ENCODE measurements around the gene SDK1.
"Not testable (repeated sequence)": the region's sequence is repeated elsewhere in the genome, so short reads cannot be mapped to it uniquely, and the experiment has no call there.

SDK1 gene

DNA sequence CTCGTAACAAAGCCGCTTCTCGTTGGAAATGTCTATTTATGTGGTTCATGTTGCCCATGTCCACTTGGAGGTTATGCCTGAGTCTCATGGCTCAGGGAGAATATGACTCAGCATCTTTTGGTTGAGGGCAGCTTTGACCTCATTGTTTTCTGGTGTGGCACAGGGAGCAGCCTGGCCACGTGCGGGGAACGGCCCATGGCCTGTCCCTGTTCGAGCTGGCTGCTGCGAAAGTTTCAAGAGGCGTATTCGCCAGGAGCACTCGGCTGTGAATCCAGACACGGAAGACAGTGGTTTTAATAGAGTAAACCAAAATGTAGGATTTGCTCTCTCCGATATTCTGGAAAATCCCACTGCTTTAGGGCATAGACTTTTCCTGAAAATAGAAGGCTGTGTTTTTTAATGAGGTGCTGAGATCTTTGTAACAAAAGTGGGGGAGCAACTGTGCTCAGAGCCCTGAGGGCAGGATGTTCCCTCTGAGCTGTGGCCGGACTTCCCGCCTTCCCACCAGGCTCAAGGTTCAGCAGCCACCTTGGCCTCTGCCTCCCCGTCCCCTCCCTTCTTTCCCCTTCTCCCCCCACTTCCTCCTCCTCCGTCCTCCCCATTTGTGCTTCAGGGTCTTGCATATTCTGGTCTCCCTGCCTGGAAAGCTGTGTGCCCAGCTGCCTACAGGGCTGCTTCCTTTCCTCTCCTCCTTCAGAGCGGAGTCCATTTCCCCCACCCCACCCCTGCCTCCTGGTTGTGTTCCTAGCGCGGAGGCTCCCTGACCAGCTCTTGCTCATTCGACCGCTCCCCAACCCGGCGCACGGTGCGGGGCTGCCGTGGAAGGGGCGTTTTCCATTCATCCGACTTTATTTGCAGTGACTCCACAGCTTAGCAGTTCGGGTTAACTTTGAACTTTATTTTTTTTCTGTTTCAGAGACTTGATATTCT, 642.0 kb downstream of the SDK1 start:
- DNase-seq, result no peak

DNA sequence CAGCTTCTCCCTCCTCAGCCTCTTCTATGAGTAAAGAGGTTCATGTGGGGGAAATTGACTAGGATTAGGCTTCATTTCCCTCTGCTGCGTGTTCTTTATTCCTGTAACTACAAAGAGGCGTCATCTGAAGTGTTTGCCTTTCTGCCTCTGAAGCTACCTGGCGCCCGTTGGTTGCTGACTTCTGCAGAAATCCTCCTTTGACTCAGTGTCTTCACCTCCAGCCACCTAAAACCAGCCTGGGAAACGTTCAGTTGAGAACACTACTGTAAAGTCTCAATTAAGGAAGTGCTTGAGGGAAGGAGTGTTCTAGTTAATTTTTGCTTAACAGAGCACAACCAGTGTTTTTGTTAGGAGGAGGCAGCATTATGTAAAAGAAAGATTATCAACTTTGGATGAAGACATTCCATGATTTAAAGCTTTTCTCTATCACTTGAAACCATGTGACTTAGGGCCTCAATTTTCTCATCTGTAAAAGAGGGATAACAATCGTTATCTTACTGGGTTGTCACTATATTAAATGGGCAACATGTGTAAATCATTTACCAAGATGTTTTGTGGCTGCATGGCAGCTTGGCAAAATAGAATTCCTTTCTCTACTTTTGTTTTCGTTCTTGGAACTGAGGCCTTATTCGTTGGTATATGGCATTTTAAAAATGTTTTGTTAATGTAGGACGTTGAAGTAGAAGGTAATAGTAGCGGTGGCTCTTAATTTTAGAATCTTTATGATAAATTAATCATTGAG, 642.9 kb downstream of the SDK1 start:
- no peak for DNase-seq

DNA sequence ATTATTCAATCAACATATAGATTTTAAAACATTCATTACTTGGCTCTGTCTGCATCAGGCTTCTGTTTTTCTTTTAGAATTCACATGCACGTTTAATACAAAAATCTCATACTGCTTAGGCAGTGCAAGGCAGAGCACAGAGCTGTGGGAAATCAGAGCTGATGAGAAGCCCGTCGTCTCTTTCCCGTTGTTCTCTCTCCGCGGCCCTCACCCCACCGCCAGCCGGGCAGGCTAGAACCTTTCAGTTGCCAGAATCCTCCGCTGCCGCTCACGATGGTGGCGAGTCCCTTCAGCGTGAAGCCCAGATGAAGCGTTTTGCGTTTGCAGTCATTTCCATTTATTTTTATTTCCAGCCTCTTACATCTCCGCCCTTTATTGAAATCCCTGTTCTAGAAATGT, 648.2 kb downstream of the SDK1 start:
- no peak for DNase-seq

DNA sequence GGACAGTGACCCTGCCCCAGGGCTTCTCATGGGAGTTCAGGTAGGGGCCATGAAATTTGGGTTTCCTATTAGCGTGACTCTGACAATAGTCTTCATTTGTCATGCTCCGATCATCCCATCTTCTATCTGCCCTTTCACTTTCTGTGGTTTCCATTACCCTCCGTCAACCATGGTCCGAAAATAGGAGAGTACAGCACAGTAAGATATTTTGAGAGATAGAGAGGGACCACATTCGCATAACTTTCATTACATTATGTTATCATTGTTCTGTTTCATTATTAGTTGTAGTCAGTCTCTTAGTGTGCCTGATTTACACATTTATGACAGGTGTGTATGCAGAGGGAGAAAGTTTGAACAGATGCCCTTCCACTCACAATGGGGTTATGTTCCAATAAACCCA, 649.2 kb downstream of the SDK1 start:
- DNase-seq, result no peak

DNA sequence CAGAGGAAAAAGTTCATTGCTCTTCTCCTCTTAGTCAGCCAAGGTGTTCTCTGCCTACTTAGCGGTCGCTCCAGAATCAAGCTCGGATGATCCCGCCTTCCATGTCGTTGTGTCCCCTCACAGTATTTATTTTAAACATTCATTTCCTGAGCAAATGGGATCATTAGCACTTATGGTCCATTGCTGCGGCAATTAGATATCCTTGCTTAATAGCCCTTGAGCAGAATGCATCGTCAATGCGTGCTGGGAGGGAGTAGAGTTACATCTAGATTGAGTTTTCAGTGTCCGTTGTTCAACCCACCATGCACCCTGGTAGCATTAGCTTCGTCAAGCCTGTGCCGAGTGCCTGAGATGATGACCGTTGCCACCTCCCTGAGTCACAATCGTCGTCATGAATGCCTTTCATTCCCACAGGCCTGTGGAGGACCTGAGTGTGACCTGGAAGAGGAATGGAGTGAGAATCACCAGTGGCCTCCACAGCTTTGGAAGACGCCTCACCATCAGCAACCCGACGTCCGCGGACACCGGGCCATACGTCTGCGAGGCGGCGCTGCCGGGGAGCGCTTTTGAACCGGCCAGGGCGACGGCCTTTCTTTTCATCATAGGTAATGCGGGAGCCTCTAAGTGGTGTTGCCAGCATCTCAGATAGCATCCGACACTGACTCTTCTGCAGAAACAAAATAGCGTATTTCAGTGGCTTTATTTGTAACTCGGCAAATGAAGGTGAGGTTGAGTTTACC, 650.4 kb downstream of the SDK1 start:
- DNase-seq, result no peak

DNA sequence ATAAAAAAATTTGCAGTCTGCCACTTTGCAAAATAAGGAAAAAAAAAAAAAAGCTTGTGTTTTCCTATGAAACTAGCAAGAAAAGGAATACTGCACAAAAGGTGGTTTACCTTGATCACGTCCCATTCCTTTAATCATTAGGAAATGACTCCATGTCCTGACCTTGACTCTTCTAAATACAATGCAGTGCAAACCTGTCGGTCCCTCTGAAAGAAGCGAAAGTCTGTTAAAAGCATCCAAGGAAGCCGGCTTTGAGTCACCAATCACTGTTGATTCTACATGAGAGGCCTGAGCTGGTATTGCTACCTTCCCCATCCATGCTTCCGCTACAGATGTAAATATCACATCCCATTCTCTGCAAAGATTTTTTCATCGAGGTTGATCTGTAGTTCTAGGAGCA, 652.1 kb downstream of the SDK1 start:
- no peak for DNase-seq

DNA sequence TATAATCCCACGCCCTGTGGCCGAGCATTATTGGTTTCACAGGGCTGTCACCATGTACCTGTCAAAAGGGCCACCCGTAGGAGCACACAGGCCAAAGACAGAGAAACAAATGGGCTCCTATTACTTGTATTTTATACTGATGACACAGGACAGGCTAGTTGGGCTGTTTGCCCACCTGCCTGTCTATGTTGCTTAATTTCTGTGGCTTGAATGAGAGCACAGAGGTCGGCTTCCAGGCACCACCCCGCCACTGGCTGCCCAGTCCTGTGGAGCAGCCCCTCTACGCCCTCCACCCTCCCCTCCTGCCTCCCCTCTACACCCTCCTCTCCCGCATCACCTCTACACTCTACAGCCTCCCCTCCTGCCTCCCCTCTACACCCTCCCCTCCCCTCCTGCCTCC, 652.9 kb downstream of the SDK1 start:
- DNase-seq, result no peak

DNA sequence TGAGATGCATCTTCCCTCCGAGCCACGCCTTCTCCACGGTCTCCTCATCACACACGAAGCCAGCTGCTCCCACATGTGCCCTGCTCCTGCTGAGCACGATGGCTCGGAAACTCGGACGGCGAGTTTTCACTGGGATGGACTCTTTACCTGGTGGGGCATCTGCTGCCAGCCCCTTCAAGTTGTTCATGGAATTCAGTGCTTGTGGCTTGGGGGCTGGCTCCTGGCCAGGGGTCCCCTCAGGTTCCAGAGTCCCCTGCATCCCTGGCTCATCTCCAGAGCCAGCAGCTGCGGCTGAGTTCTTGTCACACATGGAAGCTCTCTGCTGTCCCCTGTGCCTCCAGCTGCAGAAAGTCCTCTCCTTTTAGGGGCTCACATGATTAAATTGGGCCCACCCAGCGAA, 654.0 kb downstream of the SDK1 start:
- no peak for DNase-seq

DNA sequence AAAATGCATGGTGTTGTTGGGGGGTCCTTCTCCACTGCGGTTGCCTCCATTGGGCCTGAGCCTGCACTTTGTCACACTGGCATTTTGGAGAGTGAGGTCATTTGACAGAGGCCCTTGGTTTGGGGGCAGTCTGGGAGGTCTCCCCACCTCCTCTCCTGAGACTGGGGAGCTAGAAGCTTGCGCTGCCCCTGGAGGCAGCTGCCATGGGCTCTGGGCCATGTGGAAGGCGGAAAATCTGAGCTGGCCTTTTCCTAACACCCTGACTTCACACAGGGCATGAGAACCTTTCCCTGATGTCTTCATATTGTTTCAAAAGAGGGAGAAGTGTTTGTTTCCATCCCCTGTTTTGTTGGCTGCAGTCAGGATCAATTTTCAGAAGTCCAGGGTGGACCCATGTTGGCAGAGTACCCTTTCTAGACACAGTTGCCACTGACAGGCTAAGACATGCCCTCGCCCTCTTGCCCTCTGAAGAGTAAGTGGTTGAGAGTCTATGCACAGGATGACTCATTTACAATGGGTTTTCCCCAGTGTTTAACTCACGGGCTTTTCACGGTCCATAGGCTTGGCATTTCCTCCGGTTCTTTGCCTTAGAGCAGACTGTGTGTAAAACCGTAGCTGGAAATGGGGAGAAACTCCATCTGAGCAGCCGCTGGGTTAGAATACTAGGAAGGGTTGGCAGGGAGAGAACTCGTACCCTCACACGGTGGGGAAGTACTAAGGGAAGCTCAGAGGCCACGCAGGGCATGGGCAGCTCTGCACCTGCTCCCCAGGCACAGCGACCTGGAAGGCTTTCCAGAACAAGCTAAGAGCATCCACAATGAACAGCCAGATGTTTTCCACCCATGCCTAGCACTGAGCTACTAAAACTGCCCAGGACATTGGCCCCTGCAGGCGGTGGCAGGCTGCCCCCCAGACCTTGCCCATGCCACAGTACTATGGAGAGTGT, 655.0 kb downstream of the SDK1 start:
- DNase-seq, result no peak

DNA sequence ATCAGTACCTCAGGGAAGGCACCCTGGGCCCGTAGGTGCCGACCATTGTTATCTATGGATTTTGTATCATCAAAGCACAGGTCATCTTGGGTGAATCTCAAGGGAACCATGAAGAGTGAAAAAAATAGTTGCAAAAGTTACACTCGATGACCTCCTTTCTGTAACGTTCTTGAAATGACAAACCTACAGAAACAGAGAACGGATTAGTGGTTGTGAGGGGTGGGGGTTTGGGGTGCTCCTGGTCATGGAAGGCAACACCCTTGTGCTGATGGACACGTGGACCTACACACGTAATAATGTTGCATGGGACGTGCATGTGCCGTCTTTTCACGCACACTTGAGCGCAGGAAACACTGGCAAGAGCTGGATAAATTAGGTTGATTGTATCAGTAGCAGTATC, 655.9 kb downstream of the SDK1 start:
- no peak for DNase-seq

DNA sequence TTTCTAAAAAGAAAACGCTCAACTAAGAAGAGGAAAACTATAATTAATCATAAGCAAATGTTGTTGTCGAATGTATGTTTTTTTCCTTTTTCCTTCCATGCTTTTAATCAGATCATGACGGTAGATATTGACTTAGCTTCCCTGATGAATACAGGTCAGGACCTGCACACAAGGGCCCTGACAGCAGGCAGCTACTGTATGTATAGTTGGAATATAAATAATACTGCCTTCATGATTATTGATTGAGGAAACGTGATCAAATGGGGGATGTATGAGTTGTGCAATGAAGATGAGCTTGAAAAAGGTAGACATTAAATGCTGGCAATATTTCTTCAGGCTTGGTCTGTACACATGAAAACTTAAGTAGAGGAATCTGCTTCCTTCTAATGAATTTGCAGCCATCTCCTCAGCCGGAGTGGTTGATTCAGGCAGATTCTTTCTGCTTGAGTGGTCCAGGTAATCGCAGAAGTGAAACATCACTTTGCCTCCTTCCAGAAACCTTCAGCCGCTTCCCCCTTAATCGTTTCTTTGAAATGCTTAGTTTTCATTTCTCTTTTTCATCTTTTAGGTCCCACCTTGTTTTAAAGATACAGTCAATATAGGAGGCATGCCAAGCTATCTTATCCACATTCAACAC, 656.5 kb downstream of the SDK1 start:
- DNase-seq, result no peak

DNA sequence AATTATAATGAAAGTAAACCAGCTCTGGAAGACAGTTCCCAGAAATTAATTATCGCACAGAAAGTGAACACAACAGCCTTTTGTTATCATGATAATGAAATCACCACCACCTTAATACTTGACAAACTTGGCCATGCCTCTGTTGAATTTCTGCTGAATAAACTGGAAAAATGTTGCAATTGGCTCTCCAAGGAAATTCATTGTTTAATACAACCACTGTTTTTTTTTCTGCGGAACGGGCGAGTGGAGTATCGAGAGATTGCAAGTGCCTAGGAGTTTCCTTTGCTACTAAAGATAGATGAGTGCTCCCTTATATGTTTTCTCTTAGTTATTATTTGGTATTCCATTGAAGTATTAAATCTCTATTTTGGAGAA, 657.0 kb downstream of the SDK1 start:
- DNase-seq, result no peak

DNA sequence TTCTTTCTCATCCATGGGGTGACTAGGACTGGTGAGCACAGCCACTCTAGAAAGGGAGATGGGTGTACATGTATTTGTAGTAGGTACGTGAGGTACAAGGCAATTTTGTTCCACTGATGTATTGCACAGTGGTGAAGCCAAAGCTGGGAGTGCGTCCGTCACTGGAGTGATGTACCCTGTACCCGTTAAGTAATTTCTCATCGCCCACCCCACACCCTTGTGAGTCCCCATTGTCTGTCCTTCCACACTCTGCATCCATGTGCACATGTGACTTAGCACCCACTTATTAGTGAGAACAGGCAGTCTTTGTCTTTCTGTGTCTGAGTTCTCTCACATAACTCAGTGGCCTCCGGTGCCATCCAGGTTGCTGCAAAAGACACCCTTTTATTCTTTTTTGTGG, 658.3 kb downstream of the SDK1 start:
- DNase-seq, result no peak

DNA sequence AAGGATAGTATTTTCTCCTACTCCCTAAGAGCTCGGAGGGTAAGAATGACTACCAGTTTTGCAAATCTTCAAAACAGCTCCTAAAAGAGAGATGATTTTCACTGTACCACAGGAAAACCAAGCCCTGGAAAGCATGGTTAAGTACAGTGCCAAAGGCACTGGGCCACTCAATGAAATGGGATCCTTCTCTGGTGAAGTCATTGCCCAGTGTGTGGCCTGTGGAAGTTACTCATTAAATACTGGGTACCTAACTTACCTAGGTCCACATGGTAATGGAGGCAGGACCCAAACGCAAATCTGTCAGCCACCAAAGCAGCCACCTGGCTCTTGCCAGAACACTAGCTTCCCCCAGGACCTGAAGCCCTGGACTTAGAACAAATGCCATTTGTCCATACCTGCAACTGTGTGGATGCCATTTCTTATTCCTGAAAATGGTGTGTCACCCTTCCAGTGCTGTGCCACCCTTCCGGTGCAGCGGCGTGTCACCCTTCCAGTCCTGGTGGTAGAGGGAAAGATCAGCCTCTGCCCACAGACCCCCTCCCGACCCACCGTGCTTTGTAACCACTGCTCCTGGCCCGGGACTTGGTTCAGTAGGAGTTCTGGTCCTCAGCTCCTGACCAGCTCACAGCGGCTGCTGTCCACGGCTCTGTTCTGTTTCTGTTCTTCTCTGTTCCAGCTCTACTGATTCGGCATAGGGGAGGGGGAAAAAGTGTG, 659.2 kb downstream of the SDK1 start:
- DNase-seq, result no peak

DNA sequence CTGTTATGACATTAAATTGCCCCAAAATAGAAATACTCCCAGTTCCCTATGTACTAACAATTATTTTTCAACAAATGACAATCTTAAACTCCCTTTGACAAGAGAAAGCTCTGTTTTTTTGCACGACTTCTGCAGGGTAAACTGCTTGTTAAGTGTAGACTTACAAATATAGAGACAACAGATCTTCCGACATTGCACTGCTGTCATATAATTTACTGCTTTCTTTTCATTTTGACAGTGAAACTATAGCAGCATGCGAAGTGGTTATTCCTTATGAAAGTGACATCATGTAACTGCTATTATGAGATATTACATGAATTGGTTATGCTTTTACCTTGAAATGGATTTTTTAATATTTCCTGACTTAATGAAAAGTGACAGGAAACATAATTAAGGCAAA, 659.9 kb downstream of the SDK1 start:
- DNase-seq, result no peak

DNA sequence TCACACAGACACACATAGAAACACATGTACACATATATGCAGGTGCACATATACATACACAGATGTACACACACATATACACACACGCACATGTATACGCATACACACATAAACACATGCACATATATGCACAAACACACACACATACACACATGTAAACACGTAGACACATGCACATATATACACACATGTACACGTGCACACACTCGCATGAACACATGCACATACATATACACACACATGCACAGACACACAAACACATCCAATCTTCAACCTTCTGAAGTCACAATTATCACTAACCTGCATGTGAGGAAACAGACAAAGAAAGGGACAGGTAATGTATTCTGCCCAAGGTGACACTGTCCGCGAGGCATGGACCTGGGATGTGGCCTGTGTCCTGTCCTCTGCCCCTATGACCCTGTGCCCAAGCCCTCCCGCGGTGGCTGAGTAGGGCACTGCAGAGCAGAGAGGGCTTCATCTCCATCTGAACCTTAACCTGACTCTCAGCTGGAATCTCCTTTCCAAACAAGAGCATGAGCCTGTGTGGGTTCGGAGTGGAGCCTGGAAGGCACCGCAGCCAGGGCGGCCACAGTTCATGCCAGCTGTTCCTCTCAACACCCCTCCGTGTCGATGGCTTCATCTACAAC, 660.9 kb downstream of the SDK1 start:
- no peak for DNase-seq

DNA sequence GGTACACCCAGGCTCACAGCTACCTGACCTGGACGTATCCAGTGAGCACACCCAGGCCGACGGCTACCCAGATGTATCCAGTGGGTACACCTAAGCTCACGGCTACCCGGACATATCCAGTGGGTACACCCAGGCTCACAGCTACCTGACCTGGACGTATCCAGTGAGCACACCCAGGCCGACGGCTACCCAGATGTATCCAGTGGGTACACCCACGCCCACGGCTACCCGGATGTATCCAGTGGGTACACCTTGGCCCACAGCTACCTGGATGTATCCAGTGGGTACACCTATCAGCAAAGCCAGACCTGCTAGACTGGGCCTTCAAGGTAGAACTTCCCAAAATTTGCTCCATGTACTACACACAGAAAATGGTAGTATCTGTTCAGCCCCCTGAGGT, 662.7 kb downstream of the SDK1 start:
- not testable (repeated sequence) for DNase-seq

DNA sequence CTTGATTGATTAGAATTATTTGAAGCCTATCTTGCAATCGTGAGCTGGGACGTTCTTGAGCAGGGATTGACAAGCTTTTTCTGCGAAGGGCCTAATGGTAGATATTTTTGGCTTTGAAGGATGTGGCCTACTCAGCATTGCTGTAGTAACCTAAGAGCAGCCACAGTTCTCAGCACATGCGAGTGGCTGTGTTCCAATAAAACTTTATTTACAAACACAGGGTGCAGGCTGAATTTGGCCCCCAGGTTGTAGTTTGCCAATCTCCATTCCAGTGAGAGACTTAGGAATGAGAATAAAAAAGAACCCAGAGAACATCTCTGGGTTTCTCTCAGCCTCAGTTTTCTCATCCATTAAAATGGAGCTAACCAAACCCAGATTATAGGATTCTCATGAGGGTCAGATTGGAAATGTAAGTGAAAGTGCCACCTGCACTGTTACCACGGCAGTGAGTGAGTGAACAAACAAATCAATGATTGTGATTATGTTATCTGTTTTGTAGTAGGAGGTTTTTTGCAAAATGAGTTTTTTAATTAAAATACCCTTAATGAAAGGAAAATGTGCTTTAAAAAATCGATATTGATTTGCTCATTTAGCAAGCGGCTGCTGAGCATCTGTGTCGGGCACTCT, 664.0 kb downstream of the SDK1 start:
- no peak for DNase-seq

DNA sequence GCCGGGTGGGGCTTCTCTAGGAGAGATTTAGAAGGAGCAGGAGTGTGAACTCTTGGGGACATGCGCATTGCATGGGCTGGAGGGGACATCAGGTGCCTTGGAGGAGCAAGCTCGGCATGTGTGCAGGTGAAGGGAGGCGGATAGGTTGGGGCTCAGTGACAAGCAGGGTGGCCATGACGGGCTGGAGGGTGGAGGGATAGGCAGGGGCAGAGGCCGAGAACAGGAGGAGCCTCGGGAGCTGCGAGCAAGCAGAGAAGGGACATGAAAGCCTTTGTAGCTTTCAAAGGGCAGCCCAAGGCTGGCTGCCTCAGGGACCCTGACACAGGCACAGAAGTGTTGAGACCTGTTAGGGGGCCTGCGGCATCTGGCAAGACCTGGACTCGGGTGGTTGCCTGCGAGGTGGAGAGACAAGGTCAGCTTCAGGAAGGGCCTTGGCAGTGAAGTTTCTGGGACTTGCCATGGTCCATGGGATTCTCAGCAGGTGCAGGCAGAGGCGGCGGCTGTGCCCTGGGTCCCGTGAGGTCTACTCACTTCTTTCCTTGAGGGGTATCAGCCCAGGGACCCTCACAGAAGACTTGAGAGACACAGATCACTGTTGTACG, 664.8 kb downstream of the SDK1 start:
- no peak for DNase-seq

DNA sequence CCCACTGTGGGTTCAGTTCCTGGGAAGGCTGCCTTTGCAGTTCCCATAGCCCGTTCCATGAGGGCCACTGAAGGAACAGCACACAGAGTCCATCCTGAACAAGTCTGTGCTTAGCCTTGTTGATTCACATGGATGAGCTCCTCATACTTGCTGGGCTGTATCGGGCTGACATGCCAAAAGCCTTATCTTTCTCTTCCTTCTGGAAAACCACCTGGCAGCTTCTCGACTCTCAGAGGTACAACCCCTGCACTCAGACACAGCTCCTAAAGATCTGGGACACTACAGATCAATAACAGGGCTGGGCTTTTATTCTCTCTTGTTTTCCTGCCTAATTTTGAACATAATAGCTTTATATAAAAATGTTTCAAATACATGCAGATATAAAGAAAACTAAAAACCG, 667.2 kb downstream of the SDK1 start:
- no peak for DNase-seq

Data from stimulated activated CD4-positive, alpha-beta T cell treated with anti-CD3 and anti-CD28 coated beads, Interleukin-12 subunit alpha, Interleukin-12 subunit beta, amount 100 ng/mL, for 4 hours (primary cell).